ENCODE measurements around the gene MEGF11.

MEGF11 gene

DNA sequence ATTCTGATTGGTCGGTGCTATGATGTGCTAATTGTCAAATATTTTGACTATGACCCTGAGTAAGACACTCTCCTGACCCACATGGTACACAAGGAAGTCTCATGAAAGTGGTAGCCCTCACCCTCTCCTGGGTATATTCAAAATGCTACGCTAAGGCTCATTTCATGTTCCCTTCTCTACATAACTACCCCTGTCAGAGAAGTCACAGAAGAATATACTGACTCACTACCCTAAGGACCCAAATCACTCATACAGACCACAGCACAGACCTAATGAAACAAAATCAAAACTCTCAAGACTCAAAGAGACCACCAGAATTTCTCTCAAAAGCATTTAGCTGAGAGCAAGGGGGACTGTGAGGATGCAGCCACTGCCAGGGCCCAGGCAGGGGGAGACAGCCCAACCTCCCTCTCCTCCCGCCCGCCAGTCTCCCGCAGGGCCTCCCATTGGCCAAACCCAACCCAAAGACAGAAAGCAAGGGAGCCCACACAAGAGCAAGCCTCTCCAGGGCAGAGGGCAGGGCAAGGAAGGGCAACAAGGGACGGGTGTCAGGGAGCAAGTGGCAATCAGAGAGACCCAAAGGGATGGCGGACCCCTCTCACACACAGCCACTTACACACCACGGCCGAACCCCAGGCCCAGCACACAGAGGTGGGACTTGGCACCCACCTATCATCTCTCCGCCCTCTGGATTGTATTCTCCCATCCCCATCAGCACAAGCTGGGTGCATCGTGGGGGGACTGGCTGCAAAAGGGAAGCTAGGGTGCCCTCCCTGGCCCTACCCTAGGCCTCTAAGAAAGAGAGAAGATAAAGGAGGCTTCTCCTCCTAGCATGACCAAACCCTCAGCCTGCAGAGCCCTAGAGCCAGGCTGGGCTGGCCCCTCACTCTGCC, 41.6 kb downstream of the MEGF11 start:
- Mint-ChIP-seq H3K4me1 (no peaks in the 10 kb centered on the region), H3K27me3 (ENCODE audit: low read depth, poor library complexity) (peaks cover 13% of the 10 kb centered on the region), H3K4me3 (no peak overlapping the region), H3K27ac (no peak overlapping the region), H3K9me3 (peaks cover 7% of the 10 kb centered on the region), H3K36me3 (ENCODE audit: low read depth) (no peaks in the 10 kb centered on the region)
- TF ChIP-seq, protein P1, sequence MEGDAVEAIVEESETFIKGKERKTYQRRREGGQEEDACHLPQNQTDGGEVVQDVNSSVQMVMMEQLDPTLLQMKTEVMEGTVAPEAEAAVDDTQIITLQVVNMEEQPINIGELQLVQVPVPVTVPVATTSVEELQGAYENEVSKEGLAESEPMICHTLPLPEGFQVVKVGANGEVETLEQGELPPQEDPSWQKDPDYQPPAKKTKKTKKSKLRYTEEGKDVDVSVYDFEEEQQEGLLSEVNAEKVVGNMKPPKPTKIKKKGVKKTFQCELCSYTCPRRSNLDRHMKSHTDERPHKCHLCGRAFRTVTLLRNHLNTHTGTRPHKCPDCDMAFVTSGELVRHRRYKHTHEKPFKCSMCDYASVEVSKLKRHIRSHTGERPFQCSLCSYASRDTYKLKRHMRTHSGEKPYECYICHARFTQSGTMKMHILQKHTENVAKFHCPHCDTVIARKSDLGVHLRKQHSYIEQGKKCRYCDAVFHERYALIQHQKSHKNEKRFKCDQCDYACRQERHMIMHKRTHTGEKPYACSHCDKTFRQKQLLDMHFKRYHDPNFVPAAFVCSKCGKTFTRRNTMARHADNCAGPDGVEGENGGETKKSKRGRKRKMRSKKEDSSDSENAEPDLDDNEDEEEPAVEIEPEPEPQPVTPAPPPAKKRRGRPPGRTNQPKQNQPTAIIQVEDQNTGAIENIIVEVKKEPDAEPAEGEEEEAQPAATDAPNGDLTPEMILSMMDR (IDR thresholded peaks at IDR 0.05) = no peak
- DNase-seq = no peak

DNA sequence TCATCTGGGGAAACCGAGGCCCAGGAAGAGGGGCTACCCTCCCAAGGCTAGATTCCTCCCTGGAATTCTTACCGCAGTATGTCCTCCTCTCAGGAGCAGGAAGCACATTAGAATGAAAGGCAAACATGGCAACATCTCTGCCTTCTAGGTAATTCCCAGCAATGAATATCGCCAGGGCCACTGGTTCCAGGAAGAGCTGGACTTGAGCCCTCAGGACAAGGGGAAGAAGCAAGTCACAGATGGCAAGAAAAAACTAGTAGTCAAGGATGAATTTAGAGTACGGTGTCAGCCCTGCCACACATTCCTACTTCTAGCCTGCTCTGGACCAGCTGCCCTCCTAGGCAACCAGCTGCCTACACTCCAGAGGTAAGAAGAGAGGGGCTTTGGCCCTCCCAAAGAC, 42.9 kb downstream of the MEGF11 start:
- H3K4me3 Mint-ChIP-seq = no peak overlapping the region
- H3K27me3 Mint-ChIP-seq (ENCODE audit: low read depth, poor library complexity) = peaks cover 9% of the 10 kb centered on the region
- DNase-seq = no peak
- H3K9me3 Mint-ChIP-seq = peaks cover 19% of the 10 kb centered on the region
- H3K27ac Mint-ChIP-seq = no peak overlapping the region
- TF ChIP-seq, protein P1 (IDR thresholded peaks at IDR 0.05) = no peak
- no peaks in the 10 kb centered on the region for H3K4me1 Mint-ChIP-seq
- no peaks in the 10 kb centered on the region for H3K36me3 Mint-ChIP-seq (ENCODE audit: low read depth)

DNA sequence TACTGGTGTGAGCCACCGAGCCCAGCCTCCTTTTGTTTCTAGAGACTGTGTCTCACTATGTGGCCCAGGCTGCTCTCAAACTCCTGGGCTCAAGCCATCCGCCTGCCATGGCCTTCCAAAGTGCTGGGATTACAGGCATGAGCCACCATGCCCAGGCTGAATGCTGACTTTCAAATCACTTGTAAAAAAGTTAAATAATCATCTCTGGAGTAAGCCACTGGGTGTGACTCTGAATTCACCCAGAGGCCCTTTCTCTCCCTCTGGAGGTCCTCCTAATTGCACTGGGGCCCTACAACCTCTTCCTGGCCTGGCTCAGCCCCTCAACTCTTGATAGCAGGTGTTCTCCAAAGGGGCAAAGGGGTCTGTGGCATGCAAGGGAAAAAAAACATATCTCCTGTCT, 54.8 kb downstream of the MEGF11 start:
- DNase-seq = no peak
- Mint-ChIP-seq H3K36me3 (ENCODE audit: low read depth) (no peaks in the 10 kb centered on the region), H3K9me3 (no peaks in the 10 kb centered on the region), H3K27me3 (ENCODE audit: low read depth, poor library complexity) (peaks cover 12% of the 10 kb centered on the region), H3K4me1 (no peaks in the 10 kb centered on the region), H3K4me3 (no peak overlapping the region), H3K27ac (no peak overlapping the region)
- TF ChIP-seq, protein P1 (IDR thresholded peaks at IDR 0.05) = no peak

- H3K9me3 Mint-ChIP-seq = no peaks in the 10 kb centered on the region
- TF ChIP-seq, protein P1 (IDR thresholded peaks at IDR 0.05) = no peak
- DNase-seq = no peak
- H3K27me3 Mint-ChIP-seq (ENCODE audit: low read depth, poor library complexity) = peaks cover 18% of the 10 kb centered on the region
- H3K4me1 Mint-ChIP-seq = no peaks in the 10 kb centered on the region
- H3K27ac Mint-ChIP-seq = peak overlapping the region; percentile 9
- no peak overlapping the region for H3K4me3 Mint-ChIP-seq
- no peaks in the 10 kb centered on the region for H3K36me3 Mint-ChIP-seq (ENCODE audit: low read depth)
Measured at GRCh38 chr15:66196602-66197001, 56.9 kb downstream of the MEGF11 start.

DNA sequence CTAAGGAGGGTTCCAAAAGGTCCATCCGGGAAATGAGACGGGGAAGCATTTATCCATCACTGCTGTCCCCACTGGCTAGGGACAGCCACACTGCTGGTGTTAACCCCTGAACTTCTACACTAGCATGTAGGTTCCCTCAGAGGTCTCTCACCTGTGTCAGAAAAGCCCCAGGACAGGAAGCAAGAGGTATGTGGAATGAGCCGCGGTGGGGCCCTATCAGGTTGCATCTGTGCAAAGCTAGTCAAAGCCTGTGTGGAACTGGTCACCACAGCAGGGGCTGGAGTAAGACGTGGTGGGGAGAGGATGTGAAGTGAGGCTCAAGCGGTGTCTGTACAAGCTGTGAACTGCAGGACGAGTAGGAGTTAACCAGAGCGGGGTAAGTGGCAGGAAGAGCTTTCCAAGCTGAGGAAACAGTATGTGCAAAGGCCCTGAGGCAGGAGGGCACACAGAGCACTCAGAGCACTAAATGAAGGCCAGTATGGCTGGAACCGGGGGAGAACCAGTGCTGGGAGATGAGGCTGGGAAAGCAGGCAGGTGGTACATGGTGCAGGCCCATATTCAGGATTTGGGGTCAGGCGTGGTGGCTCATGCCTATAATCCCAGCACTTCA, 57.8 kb downstream of the MEGF11 start:
- no peak overlapping the region for H3K27ac Mint-ChIP-seq
- DNase-seq = no peak
- H3K36me3 Mint-ChIP-seq (ENCODE audit: low read depth) = no peaks in the 10 kb centered on the region
- H3K4me3 Mint-ChIP-seq = no peak overlapping the region
- H3K27me3 Mint-ChIP-seq (ENCODE audit: low read depth, poor library complexity) = peaks cover 18% of the 10 kb centered on the region
- no peaks in the 10 kb centered on the region for H3K9me3 Mint-ChIP-seq
- TF ChIP-seq, protein P1 (IDR thresholded peaks at IDR 0.05) = no peak
- H3K4me1 Mint-ChIP-seq = peaks cover 7% of the 10 kb centered on the region

Data from nephron progenitor cell (in vitro differentiated cells).